Activated CD4-positive, CD25-positive, alpha-beta regulatory T cell treated with anti-CD3 and anti-CD28 coated beads, Interleukin-2, amount 50 U/mL, for 16 hours (primary cell): ENCODE data around the gene MCF2L.

Experiments used
- DNase-seq: peaks from one replicate; pipeline ENCODE4 v3.0.0-alpha.2; 2020; ENCODE audit warnings: low read depth, low spot score

The MCF2L gene

DNA sequence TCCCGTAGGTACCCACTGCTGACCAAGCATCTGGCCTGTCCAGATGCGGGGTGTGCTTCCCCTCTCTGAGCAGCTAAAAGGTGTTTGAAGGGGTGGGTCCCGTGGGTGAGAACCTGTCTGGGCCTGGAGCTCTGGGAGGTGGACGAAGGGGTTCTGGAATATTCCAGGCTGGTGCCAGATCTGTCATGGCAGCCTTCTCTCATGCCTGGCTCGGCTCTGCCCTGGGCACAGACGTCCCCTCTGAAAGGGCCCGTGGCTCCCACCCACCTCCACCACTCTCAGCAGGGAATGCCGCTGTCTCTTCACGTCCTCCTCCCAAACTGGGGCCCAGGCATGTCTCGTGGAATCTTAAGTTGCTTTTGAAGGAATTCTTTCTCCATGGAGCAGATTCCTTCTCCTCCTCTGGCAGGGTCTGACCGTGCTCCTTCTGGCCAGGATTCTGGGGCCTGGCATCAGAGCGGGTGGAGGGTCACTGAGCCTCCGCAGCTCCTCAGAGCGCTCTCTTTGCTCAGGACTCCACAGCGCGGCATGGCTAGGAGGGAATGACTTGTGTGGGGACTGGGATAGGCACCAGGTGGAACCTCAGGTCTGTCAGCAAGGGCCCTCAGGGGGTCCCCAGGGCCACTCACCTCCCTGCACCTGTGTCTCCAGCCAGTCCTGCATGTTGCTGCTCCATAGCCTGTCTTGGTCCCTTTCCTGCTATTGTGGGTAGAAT is 5.9 kb upstream of the MCF2L start:
- no peak for DNase-seq

DNA sequence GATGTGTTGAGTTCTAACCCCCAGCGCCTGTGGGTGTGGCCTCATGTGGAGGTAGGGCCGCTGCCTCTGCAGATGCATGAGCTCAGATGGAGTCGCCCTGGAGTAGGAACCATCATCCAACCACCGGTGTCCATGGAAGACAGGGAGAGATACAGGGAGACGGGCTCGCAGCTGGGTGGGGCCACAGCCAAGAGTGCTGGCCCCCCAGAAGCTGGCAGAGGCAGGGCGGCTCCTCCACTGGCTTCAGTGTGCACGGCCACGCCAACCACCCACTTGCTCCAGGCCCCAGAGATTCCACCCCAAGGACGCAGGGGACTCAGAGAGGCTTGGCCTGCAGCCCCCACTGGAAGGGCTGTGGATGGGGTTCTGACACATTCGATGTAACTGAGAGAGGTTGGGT is 5.4 kb upstream of the MCF2L start:
- no peak for DNase-seq

DNA sequence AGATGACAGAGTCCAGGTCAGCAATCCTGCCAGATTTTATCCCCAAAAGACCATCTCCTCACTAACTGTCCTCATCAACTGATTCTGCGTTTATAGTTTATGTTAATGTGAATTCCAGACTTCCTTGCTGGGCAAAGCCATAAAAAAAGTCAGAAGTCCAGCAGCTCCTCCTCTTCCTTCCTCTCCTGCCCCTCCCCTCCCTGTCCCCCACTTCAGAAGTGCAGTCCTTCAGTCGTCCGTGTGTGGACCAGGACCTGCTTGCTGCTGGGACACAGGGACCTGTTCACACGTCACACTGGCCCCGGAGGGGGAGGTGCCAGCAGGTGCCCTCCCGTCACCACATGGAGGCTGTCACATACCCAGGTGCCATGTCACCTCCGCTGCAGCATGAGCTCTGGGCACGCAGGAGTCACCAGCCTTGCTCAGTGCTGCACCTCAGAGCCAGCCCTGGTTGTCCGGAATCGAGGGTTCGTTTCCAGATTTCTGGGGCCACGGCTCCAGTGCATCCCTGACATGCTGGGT is 4.0 kb upstream of the MCF2L start:
- no peak for DNase-seq

DNA sequence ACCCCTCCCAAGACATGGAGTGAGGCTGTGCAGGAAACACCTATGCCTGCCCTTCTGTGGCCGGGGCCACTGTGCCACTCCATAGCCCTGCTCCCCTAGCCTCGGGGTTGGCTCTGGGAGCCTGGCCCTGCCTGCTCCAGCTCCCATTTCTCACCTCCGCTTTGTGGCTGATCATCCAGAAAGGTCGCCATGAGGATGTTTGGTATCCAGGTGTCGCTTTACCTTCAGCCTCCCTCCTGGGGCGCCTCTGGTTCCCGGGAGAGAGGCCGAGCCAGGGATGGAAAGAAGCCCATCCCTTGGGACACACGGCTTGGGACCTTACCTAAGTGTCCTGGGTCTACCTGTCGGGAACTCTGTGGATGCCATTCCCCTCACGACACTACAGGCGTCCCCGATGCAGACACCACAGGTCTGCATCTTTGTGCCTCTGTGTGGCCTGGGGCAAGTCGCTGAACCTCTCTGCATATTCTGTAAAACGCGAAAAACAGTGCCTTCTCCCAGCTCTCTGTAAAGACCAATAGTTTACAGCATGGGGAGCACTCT is 3.4 kb upstream of the MCF2L start:
- DNase-seq: no peak

DNA sequence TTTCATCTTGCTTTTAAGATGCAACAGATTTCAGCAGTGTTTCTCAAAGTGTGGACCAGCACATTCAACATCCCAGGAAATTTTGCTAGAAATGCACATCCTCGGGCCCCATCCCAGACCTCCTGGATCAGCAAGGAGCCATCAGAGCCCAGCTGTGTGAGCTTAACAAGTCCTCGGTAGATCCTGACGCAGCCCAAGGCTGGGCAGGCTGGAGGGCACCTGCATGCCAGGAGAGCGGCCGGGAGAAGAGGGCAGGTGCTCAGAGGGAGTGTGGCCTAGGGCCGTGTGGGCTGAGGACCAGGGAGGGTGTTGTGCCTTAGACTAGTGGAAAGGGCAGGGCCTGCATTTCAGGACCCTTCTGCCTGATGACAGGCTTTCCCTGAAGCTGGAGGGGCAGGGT is 2.2 kb upstream of the MCF2L start:
- DNase-seq: no peak

DNA sequence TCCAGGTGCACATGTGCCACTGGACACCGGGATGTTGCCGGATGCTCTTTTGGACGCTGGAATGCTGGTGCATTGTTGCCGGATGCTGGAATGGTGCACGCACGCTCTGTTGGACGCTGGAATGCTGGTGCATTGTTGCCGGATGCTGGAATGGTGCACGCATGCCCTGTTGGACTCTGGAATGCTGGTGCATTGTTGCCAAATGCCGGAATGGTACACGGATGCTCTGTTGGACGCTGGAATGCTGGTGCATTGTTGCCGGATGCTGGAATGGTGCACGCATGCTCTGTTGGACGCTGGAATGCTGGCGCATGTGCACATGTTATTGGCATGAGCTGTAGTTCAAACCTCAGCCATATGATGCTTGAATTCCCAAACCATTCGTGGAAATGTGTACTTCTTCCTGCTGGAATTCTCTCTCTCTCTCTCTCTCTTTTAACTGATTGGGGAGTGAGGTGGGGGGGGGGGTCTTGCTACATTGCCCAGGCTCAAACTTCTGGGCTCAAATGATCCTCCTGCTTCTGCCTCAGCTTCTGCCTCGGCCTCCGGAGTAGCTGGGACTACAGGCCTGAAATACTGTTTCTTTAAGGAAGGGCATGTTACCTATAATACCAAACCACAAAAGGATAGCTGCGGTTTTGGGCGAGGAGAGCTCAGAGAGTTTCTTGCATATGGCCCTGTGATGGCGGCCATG is 1.2 kb upstream of the MCF2L start:
- no peak for DNase-seq

DNA sequence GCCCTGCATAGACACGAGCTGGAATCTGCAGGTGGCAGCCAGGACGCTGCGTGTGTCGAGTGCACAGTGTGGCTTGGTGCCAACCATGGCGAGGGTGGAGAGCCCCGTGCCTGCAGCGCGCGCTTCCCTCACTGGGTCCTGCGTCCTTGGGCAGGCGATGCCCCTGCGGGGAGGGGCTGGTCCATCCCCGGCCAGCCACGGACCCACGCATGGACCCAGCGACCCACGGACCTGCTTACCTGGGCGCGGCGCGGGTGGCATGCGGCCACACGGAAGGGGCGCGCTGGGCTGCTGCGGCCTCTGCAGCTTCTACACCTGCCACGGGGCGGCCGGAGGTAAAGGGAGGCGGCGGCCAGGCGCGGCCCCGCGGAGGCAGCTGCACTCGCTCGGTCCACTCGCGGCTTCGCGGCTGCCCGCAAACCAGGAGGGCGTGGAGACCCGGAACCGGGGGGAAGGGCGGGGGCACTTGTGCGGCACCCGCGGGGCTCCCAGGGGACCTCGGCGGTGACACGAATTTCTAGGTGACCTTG is 569 bp upstream of the MCF2L start:
- DNase-seq: no peak

DNA sequence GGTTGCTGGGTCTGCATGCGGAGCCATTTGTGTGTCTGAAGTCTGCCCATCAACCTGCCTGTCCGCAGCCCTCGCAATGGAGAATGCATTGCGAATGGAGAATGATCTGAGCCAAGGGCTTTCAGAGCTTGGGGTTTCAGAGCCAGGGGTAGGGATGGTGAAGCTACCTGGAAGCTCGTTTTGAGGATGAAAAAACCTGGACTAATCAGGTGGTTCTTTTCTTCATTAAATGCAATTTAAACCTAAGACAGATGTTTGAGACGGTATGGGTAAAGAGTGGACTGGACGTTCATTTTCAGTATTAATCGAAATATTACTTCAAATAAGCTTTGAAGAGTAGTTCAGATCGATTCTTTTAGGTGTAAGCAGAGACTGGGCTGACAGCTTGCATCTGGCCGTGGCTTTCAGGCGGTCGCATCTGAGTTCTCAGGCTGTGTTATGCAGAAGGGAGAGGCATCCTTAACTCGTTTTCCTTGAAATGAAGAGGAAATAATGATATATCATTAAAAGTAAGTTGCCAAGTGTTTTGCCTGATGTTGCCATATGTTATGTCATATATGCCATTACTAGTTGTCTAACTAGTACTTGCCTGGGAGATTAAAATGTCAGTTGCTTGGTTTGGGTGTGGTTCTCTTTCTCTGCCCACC is 801 bp downstream of the MCF2L start:
- no peak for DNase-seq

DNA sequence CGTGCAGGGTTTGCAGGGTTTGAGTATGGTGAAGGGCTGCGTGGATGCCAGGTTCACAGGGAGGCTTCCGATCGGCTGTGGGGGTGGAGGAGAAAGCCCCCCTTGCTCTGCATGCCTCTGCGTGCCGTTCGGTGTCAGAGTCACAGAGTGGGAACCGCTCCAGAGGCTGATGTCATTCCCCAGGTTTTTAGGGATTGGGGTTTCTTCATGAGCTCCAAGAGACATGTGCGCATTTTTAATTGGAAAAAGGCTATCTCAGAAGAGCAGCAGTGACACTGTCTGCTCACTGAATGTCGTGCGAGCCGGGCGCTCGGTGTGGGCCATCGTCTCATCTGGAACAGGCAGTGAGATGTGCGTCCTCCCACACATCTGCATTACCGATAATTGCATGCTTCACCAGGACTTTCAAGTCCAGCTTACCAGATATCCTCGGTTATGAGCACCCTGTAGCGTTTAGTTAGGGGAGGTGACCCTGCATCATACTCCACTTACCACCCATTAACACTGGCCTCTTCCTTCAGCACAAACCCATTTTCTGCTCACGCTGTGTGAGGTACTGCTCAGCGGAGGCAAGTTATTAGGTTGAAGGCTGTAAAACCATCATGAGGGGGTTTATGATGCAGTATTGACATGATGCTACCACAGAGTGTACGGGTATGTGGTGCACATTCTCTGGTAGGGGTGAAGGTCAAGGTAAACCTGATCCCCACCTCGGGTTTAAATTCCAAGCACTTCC is 1.7 kb downstream of the MCF2L start:
- DNase-seq: no peak

DNA sequence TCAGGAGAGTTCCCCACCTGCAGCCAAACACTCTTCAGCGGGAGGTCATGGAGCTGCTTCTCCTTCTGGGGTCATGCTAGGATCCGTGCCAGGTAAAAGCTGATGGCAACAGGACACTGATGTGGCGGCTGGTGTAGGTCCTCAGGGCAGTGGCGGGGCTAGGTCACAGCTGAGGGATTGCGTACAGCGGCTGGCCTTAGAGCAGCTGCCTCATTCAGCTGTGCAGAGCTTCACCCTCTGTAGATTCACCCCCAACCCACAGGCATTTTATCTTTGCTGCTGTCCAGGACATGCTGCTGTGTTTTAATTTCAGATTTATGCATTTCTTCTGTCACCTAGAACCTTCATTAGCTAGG is 2.3 kb downstream of the MCF2L start:
- no peak for DNase-seq

DNA sequence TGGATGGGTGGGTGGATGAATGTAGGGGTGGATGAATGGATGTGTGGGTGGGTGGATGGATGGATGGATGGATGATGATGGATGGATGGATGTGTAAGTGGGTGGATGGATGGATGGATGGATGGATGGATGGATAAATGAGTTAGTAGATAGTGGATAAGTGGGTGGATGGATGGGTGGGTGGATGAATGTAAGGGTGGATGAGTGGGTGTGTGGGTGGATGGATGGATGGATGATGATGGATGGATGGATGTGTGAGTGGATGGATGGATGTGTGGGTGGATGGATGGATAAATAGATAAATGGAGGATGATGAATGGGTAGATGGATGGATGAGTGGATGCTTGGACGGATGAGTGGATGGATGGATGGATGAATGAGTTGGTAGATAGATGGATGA is 3.2 kb downstream of the MCF2L start:
- DNase-seq: no peak

DNA sequence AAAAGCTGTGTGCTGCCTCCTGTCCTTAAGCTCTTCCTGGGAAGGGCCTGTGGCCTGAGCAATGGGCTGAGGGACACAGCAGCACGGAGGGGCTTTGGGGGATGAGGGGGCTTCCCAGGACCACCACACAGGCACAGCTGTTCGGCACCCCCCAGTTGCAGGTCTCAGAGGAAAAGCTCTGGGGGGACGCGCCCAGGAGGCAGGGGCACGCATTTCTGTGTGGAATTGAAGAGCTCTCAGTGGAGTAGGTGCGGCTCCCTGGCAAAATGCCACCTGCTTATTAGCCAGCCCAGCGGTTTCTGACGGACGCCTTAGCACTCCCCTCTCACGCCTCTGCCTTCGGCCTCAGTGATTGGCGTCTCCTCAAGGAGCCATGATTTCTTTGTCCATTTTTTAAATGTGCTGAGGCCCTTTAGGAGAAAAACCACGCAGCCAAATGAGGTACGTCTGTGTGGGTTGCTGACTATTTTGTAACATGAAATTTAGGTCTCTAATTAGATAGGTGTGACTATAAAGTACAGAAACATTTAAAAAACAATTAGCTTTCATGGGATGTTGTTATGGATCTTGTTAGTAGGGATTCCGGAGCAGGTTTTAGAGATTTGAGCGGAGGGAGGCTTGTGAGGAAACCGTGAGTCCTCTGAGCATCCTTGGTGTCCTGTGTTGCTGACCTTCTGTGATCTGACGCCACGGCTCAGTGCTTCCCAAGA is 4.0 kb downstream of the MCF2L start:
- no peak for DNase-seq

DNA sequence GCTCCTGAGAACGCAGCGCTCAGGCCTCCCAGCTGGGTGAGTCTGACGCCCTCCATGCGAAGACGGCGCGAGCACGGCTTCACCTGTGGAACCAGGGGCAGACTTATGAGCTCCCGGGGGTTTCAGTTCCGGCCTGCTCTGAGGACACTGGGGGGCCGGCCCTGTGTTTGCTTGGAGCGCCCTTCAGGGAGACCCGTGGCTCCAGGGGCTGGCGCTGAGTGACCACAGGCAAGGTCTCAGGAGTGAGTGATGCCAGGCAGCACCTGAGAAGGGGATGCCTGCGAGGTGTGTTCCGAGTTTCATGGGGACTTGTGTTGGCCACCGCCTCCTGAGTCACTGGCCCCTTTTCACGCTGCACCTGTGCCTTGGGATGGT is 4.5 kb downstream of the MCF2L start:
- DNase-seq: no peak

DNA sequence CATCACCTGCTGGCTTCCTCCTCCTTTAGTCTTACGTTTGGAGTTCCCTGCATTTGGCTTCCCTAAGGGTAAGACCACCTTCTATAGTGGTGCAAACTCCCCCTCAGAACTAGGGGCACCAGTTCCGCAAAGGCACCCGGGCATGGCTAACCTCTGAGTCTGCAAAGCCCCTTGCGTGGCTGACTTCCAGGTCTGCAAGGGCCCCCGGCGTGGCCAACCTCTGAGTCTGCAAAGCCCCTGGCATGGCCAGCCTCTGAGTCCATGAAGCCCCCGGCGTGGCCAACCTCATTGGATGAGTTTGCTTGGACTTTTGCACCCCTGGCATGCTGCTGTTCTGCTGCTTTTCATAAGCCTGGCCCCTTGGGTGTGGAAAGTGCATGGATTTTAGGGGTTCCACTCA is 5.1 kb downstream of the MCF2L start:
- no peak for DNase-seq

DNA sequence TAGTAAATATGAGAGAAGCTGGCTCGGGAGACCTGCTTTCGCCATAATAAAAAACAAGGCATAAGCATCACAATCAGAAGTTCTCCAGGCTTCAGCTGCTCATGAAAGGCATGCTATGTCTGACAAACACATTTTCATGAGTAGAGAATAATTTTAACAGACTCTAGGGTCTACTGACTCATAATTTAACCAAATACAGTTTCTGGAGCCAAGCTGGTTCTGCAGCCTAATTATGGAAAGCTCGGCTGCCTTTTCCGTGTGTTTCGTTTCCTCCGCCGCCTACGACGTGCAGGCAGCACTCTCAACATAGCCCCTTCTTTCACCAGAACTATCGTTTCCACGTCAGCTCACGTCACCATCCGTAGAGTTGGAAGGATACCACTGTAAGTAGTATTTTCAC is 5.7 kb downstream of the MCF2L start:
- DNase-seq: no peak

DNA sequence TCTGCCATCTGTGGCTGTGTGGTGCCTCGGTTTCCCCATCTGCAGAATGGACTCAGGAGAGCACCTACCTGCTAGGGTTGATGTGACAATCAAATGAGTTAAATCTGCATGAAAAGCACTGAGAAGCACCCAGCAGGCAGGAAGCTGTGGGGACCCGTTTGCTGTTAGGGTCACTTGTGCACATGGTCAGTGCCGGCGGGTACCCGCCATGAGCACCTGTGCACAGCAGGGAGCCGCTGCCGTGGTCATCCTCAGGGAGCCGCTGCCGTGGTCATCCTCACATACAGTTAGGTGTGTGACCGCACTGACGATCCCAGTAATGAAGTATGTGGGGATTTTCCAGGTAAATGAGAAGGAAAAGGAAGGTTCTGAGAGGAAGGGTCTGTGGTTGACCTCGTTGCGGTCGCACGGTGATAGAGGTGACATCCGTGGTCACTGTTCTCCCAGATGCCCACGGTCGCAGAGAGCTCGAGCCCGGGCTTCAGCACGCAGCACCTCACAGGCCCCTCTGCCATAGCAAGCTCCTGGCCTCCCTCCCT is 6.5 kb downstream of the MCF2L start:
- DNase-seq: no peak

DNA sequence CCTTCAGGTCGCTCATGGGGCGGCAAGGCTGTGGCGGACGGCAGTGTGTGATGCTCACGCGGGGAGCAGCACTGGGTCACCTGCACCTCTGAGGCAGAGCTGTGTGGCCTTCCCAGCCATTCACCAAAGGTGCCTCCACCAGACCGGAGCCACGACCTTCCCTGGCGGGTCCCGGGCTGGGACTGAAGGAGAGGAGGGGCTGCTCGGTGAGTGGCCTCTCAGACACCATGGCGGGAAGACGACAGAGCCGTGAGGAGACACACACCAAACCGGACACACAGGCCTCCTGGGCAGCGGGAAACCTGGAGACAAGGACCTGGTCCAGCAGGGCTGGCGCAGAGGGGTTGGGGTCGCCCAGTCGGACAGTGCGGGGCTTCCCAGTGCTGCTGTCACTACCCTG is 7.5 kb downstream of the MCF2L start:
- no peak for DNase-seq

DNA sequence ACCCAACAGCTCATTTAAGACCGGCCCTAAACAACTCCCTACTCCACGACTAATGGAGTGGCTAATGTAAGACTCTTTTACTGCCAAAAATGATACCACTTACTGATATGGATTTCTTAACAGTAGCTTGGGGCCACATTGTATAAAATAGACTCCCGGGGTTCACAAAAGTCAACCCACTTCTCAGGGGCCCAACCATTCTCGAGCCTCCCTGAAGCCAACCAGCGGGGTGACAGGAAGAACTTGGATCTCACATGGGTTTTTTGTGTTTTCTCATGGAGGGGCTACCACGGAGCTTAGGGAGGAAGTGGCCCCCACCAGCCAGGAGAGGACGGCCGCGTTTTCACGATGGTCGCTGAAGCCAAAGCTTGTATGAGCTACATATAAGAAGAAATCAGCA is 8.1 kb downstream of the MCF2L start:
- no peak for DNase-seq

DNA sequence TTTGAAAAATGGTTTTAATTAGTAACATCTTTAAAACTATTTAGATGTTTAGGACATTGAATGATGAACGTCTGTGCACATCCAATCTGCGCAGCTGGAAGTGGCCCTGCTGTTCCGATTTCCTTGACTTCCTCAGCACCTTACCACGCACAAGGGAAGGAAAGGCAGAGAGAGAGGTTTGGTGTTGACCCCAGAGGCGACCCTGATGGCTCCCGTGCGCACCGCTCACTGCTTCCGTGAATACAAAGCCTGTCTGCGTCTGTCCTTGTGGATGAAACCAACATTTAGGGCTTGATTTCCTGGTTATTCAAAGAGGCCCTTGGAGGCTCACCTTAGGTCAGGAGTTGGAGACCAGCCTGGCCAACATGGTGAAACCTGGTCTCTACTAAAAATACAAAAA is 8.5 kb downstream of the MCF2L start:
- no peak for DNase-seq

DNA sequence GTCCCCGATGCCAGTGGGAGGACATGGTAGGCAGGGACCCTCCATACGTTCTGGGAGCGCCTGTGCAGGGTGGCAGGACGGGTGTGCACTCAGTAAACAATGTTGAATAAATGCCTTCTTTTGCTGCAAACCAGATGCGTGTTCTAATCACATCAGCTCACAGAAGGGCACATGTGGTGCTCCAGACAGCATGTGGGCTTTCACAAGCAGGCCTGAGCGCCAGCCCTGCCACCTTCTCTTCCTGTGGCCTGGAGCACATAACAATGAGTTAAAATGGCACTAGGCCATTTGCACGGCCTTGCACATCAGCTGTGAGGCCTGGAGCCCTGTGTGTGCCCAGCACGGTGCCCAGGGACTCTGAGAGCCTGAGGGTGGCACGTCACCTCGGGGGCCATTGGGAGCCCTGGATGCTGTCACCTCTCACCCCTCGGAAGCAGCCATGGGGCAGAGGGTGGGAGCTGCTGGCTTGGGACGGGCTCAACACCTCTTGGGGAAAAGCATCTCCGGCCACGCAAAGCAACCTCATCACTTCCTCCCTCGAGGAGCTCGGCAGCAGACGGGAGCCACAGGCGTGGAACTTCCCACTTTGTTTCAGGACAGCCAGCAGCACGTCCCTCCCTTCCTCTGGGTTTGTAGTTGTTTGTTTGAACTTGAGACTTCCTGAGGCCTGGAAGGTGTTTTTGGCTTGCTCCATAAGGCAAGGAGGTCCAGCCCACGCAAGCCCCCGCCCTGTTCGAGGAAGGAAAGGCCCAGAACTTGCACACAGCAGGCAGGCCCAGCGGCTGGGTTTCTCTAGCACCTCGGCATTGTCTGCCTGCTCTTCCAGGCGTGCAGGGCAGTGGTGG is 9.8 kb downstream of the MCF2L start:
- no peak for DNase-seq
